ENCODE data around the gene MRAP.

Gene MRAP

DNA sequence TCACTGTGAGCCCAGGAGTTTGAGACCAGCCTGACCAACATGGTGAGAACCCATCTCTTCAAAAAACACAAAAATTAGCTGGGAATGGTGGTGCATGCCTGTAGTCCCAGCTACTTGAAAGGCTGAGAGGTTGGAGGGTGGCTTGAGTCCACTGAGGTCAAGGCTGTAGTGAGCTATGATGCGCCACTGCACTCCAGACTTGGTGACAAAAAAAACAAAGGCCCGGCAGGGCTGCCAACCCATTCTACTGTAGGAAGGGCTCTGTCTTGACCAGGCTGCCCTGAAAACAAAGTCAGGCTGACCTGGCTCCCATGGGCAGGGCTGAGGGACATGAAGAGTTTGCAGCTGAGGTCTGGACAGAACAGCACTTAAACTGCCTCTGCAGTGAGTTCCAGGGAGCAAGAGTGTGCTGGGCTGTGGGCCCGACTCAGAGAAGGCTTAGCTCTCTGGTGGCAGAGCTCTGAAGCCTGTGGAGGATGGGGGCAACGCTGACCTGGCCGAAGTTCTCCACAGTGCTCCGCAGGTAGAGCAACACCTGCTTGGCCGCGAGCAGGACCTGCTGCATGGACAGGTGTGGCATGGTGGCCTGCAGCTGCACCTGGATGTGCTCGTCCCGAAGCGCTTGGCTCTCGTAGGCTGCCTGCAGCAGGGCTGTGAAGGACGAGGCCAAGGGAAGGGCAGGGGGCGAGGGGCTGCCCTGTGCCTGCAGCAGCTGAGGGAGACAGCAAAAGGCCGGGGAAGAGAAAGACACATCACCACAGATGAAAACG is 51.7 kb downstream of the MRAP start:
- no peak for DNase-seq

DNA sequence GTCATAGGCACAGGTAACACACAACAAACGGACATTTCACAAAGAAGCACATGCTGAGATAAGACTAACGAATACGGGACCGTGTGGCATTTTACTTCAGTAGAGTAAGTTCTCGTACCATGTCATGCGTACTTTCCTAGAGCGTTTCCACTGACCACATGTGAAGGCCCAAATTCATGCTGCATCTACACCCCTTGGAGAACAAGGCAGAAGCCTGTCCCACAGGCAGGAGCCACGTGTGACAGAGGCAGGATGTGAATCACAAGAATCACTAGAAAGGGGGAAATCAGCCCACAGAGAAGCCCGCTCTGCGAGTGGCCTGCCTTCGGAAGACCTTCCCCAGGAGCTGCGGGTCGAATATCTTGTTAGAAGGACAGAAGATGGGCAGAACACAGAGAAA is 52.3 kb downstream of the MRAP start:
- no peak for DNase-seq

- DNase-seq, result no peak
Measured at GRCh38 chr21:32351428-32351827, 52.8 kb downstream of the MRAP start.

DNA sequence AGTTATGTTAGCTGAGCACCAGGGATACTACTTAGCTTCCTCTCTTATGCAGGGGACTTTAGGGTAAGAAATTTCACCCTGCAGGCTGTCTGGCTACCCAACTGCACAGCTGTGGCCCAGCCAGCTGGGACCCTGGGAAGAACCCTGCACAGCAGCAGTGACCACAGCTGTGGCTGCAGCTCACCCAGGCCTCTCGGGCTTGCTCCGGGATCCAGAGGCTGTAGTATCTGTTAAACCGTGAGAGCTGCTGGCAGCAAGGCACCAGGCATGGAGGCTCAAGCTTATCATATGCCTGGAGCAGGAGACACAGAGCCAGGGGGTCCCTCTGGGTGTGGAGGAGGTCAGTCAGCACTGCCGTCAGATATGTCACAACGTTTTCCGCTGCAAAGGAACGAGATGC is 53.9 kb downstream of the MRAP start:
- DNase-seq, result no peak

- DNase-seq, result no peak
Measured at GRCh38 chr21:32353002-32353711, 54.5 kb downstream of the MRAP start.

GRCh38 chr21:32356874-32357395 is 58.3 kb downstream of the MRAP start:
- no peak for DNase-seq

DNA sequence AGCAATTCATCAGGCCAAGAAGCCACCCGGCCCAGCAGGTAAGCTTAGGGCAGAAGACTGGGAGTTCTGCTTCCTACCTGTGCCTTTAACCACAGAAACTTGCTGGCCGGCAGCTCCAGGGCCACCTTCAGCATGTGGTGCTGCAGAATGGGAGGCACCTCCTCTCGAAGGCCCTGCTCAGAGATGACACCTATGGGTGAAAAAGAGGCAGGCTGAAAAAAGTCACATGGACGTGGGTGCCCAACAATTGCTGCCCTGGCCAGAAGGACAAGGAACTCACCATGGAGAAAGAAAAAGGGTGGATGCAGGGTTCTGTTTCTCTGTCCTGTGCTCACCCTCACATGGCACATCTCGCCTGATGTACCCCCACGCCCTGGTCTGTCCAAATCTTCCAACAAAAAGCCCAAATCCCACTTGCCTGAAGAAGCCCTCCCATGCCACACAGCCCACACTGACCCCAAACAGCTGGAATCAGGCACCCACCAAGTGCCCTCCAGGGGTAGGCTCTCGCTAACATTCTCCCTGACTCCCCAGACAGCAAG is 61.1 kb downstream of the MRAP start:
- no peak for DNase-seq

GRCh38 chr21:32360401-32360975 is 61.8 kb downstream of the MRAP start:
- DNase-seq, result no peak

Measured in CD4-positive, alpha-beta T cell treated with Interleukin-21 for 1 hour (primary cell).